ENCODE results near the gene GATAD1. TPM values are rescaled to one million over a fixed set of nuclear protein-coding genes. Genes with fewer than 3 reads are reported as not detected.
"Not testable (repeated sequence)": the region's sequence is repeated elsewhere in the genome, so short reads cannot be mapped to it uniquely, and the experiment has no call there.

GATAD1 gene
- total RNA-seq, 2 donors from 2014 or later: 32.3 to 38.4 TPM

GRCh38 chr7:92475851-92476590 is 28.7 kb downstream of the GATAD1 start:
- H3K4me3 ChIP-seq; H3K27me3 ChIP-seq; DNase-seq; H3K9me3 ChIP-seq; H3K27ac ChIP-seq; ATAC-seq; intact Hi-C loops (cut with DNase I); H3K36me3 ChIP-seq (replicated peaks in 1 of 2; ENCODE audit: insufficient read depth in 1 of 2, low read depth in 2 of 2): not testable (repeated sequence)
- WGBS, 2 donors: 88 to 90% methylated on average over 11 of the region's 11 CpGs
- H3K4me1 ChIP-seq: peaks cover 14% of the 10 kb centered on the region

GRCh38 chr7:92477681-92478080 is 30.4 kb downstream of the GATAD1 start, which contains the start of gene ERVW-1:
Gene ERVW-1, minus strand, starts transcription at chr7:92477946. Its CDS starts 7,565 bp downstream, at chr7:92470381.
- ATAC-seq; H3K9me3 ChIP-seq; H3K27ac ChIP-seq; H3K4me3 ChIP-seq; DNase-seq; H3K27me3 ChIP-seq; intact Hi-C loops (cut with DNase I); H3K36me3 ChIP-seq (replicated peaks in 1 of 2; ENCODE audit: insufficient read depth in 1 of 2, low read depth in 2 of 2): not testable (repeated sequence)
- 89 to 94% methylated on average over 11 of the region's 11 CpGs for WGBS, 2 donors
- peaks cover 14% of the 10 kb centered on the region for H3K4me1 ChIP-seq

- Histone ChIP-seq H3K27me3 (no peaks in the 10 kb centered on the region), H3K36me3 (replicated peaks in 1 of 2; ENCODE audit: insufficient read depth in 1 of 2, low read depth in 2 of 2) (no peaks in the 10 kb centered on the region), H3K4me1 (peaks cover 14% of the 10 kb centered on the region), H3K4me3 (no peak overlapping the region), H3K9me3 (no peaks in the 10 kb centered on the region), H3K27ac (no peak overlapping the region)
- WGBS, 2 donors: 75 to 83% methylated on average over 9 of the region's 9 CpGs
- no peak for TF ChIP-seq CTCF (IDR thresholded peaks at IDR 0.05)
- no peak for TF ChIP-seq POLR2A (IDR thresholded peaks at IDR 0.05)
- DNase-seq (no peak), ATAC-seq (no peak)
- intact Hi-C loops (cut with DNase I): no loop called here
These were observed 30.8 kb downstream of the GATAD1 start for GRCh38 chr7:92478095-92478494.

- 89 to 96% methylated on average over 4 of the region's 4 CpGs for WGBS, 2 donors
- H3K27me3 ChIP-seq: no peaks in the 10 kb centered on the region
- no peak for TF ChIP-seq POLR2A (IDR thresholded peaks at IDR 0.05)
- TF ChIP-seq CTCF (IDR thresholded peaks at IDR 0.05): no peak
- H3K9me3 ChIP-seq: no peaks in the 10 kb centered on the region
- DNase-seq (no peak), ATAC-seq (no peak)
- intact Hi-C loops (cut with DNase I): no loop called here
- H3K27ac ChIP-seq: no peak overlapping the region
- no peaks in the 10 kb centered on the region for H3K36me3 ChIP-seq (replicated peaks in 1 of 2; ENCODE audit: insufficient read depth in 1 of 2, low read depth in 2 of 2)
- H3K4me1 ChIP-seq: peaks cover 9% of the 10 kb centered on the region
- H3K4me3 ChIP-seq: no peak overlapping the region
These were observed 31.4 kb downstream of the GATAD1 start for GRCh38 chr7:92478711-92479110.

- ATAC-seq; DNase-seq; H3K4me1 ChIP-seq; intact Hi-C loops (cut with DNase I); H3K27me3 ChIP-seq; H3K27ac ChIP-seq; H3K36me3 ChIP-seq (replicated peaks in 1 of 2; ENCODE audit: insufficient read depth in 1 of 2, low read depth in 2 of 2); H3K9me3 ChIP-seq; H3K4me3 ChIP-seq: not testable (repeated sequence)
- WGBS, 2 donors: 93 to 98% methylated on average over 4 of the region's 4 CpGs
These were observed 31.9 kb downstream of the GATAD1 start for GRCh38 chr7:92479146-92479545.

GRCh38 chr7:92483624-92484023 is 36.3 kb downstream of the GATAD1 start:
- intact Hi-C loops (cut with DNase I); H3K9me3 ChIP-seq; H3K27ac ChIP-seq; H3K4me3 ChIP-seq; DNase-seq; ATAC-seq; H3K27me3 ChIP-seq; H3K4me1 ChIP-seq: not testable (repeated sequence)
- WGBS, 2 donors: 59 to 69% methylated on average over 6 of the region's 6 CpGs
- H3K36me3 ChIP-seq (replicated peaks in 1 of 2; ENCODE audit: insufficient read depth in 1 of 2, low read depth in 2 of 2): peaks cover 0 to 11% of the 10 kb centered on the region in 2 donors

GRCh38 chr7:92484226-92484625 is 36.9 kb downstream of the GATAD1 start:
- intact Hi-C loops (cut with DNase I); H3K4me1 ChIP-seq: not testable (repeated sequence)
- 90 to 93% methylated on average over 6 of the region's 6 CpGs for WGBS, 2 donors

More at GRCh38 chr7:92484226-92484625, 36.9 kb downstream of the GATAD1 start:
- peaks cover 0 to 11% of the 10 kb centered on the region in 2 donors for H3K36me3 ChIP-seq (replicated peaks in 1 of 2; ENCODE audit: insufficient read depth in 1 of 2, low read depth in 2 of 2)
- H3K27me3 ChIP-seq, ATAC-seq, DNase-seq, H3K4me3 ChIP-seq, H3K9me3 ChIP-seq, H3K27ac ChIP-seq: not testable (repeated sequence)
